IMR-90 (cell line): ENCODE measurements around the gene KLHDC9. TPM values are rescaled to one million over a fixed set of nuclear protein-coding genes. Genes with fewer than 3 reads are reported as not detected.
A peak's percentile ranks its signal among the peaks of the same experiment; 100 is the strongest.

Experiments used
- ATAC-seq: fragments of 200-7000 bp; cut with Tn5 transposase; 2 replicates; pipeline ENCODE4 v1.9.1; 2020; ENCODE audit warnings: low read depth, mild to moderate bottlenecking, moderate library complexity
- BruUV-seq: library from RNA; stranded (reverse); fragments of 400-500 nt; replicated peaks from 2 replicates; lab custom pipeline; 2021; lab: Mats Ljungman, UMichigan
- CTCF ChIA-PET: fragments of 300-600 bp; formaldehyde crosslinking; extraction: SDS; loops from one replicate; lab custom pipeline; 2021; ENCODE audit warnings: antibody characterized with exemption; lab: Yijun Ruan, JAX
- POLR2A ChIA-PET: fragments of 300-600 bp; sonication (Branson Sonifier 250); formaldehyde crosslinking; loops from one replicate; lab custom pipeline; 2022; ENCODE audit warnings: antibody characterized with exemption; ENCODE audit not compliant: unreplicated experiment; lab: Charles Lee
- DNase-seq: peaks from one replicate; pipeline ENCODE4 v3.0.0; 2013
- H2AFZ ChIP-seq: replicated peaks from 2 replicates; pipeline ENCODE3; 2013; ENCODE audit warnings: low read length, mild to moderate bottlenecking; ENCODE audit not compliant: poor library complexity
- H2AK5ac ChIP-seq: 2 replicates; pipeline ENCODE4 v1.6.1; 2013; ENCODE audit warnings: low read depth, low read length, inconsistent platforms
- H2AK9ac ChIP-seq: replicated peaks from 2 replicates; pipeline ENCODE3; 2013; ENCODE audit warnings: mild to moderate bottlenecking, low read depth, low read length, moderate library complexity; ENCODE audit not compliant: poor library complexity
- H2BK120ac ChIP-seq: 2 replicates; pipeline ENCODE4 v1.6.1; 2013; ENCODE audit warnings: low read depth, low read length, inconsistent platforms
- H2BK15ac ChIP-seq: 3 replicates; pipeline ENCODE4 v1.6.1; 2013; ENCODE audit warnings: low read depth, low read length, inconsistent platforms
- H2BK20ac ChIP-seq: 2 replicates; pipeline ENCODE4 v1.6.1; 2013; ENCODE audit warnings: low read depth, mild to moderate bottlenecking, inconsistent platforms, low read length, moderate library complexity
- H2BK5ac ChIP-seq: 2 replicates; pipeline ENCODE4 v1.6.1; 2013; ENCODE audit warnings: mild to moderate bottlenecking, low read depth, low read length, inconsistent platforms; ENCODE audit not compliant: poor library complexity, severe bottlenecking
- H3K14ac ChIP-seq: replicated peaks from 2 replicates; pipeline ENCODE4 v1.6.1; 2013; ENCODE audit warnings: low read depth, low read length, inconsistent platforms
- H3K18ac ChIP-seq: 2 replicates; pipeline ENCODE4 v1.6.1; 2013; ENCODE audit warnings: low read depth, low read length, control low read depth
- H3K23ac ChIP-seq: 2 replicates; pipeline ENCODE4 v1.6.1; 2013; ENCODE audit warnings: low read depth, low read length, inconsistent platforms
- H3K27ac ChIP-seq: 2 replicates; pipeline ENCODE4 v1.5.1; 2013; ENCODE audit warnings: mild to moderate bottlenecking, control low read depth, low read length; ENCODE audit not compliant: insufficient read depth
- H3K27me3 ChIP-seq: 2 replicates; pipeline ENCODE4 v1.6.1; 2013; ENCODE audit warnings: low read length; ENCODE audit not compliant: control insufficient read depth, insufficient read depth
- H3K36me3 ChIP-seq: 2 replicates; pipeline ENCODE4 v1.6.1; 2013; ENCODE audit warnings: low read length, mixed read lengths; ENCODE audit not compliant: control insufficient read depth, insufficient read depth
- H3K4ac ChIP-seq: 2 replicates; pipeline ENCODE4 v1.6.1; 2013; ENCODE audit warnings: low read depth, low read length, inconsistent platforms
- H3K4me1 ChIP-seq: 2 replicates; pipeline ENCODE4 v1.6.1; 2013; ENCODE audit warnings: low read length, mixed read lengths; ENCODE audit not compliant: control insufficient read depth, insufficient read depth
- H3K4me2 ChIP-seq: 2 replicates; pipeline ENCODE4 v1.6.1; 2013; ENCODE audit warnings: low read depth, mild to moderate bottlenecking, control low read depth, low read length, moderate library complexity
- H3K4me3 ChIP-seq: 2 replicates; pipeline ENCODE4 v1.5.1; 2013; ENCODE audit warnings: low read depth, mild to moderate bottlenecking, control low read depth, low read length, moderate library complexity; ENCODE audit not compliant: insufficient read depth
- H3K56ac ChIP-seq: 2 replicates; pipeline ENCODE4 v1.6.1; 2013; ENCODE audit warnings: low read length, inconsistent platforms; ENCODE audit not compliant: insufficient read depth; ENCODE audit errors: extremely low read depth
- H3K79me1 ChIP-seq, 2 experiments: 2 replicates each; pipeline ENCODE4 v1.6.1; 2013; ENCODE audit warnings: low read length in 2 of 2, inconsistent platforms in 1 of 2, low read depth in 1 of 2
- H3K9ac ChIP-seq: 2 replicates; pipeline ENCODE4 v1.6.1; 2013; ENCODE audit warnings: low read depth, low read length, control low read depth
- H3K9me1 ChIP-seq: 2 replicates; pipeline ENCODE4 v1.6.1; 2013; ENCODE audit warnings: low read length, inconsistent platforms; ENCODE audit not compliant: insufficient read depth
- H3K9me3 ChIP-seq: 2 replicates; pipeline ENCODE4 v1.6.1; 2013; ENCODE audit warnings: low read length; ENCODE audit not compliant: control insufficient read depth, insufficient read depth
- H4K20me1 ChIP-seq: 2 replicates; pipeline ENCODE4 v1.6.1; 2013; ENCODE audit warnings: low read length, inconsistent platforms; ENCODE audit not compliant: insufficient read depth
- H4K5ac ChIP-seq: 2 replicates; pipeline ENCODE4 v1.6.1; 2013; ENCODE audit warnings: mild to moderate bottlenecking, low read depth, low read length, control low read depth
- H4K8ac ChIP-seq, 2 experiments: 2 replicates each; pipeline ENCODE4 v1.6.1; 2013; ENCODE audit warnings: low read depth in 2 of 2, low read length in 2 of 2, control low read depth in 1 of 2, inconsistent platforms in 1 of 2
- H4K91ac ChIP-seq: 2 replicates; pipeline ENCODE4 v1.6.1; 2013; ENCODE audit warnings: low read depth, low read length, inconsistent platforms; ENCODE audit not compliant: insufficient read depth
- BHLHE40 ChIP-seq: fragments of 150-350 bp; IDR thresholded peaks from 2 replicates; pipeline ENCODE4 v1.6.1; 2016; ENCODE audit warnings: mild to moderate bottlenecking, low read depth, low read length
- CEBPB ChIP-seq: IDR thresholded peaks from 2 replicates; pipeline ENCODE4 v1.6.1; 2012; ENCODE audit warnings: low read depth, low read length, improper control_type of control experiment
- WGBS, 2 experiments: methylation state at CpG; one replicate each; pipeline versions ENCODE4 v1.1.5 to v1.1.7; 2013; ENCODE audit warnings: missing lambda C conversion rate in 2 of 2; ENCODE audit not compliant: insufficient read length in 1 of 2; ENCODE audit errors: extremely low coverage in 2 of 2; 5-methylcytosine and 5-hydroxymethylcytosine counted together
- dilution Hi-C: fragments of 300-500 bp; cut with HindIII; formaldehyde crosslinking; loops from one replicate; pipeline ENCODE4 v1.14.3; 2018; ENCODE audit warnings: low sequenced_read_pairs; ENCODE audit not compliant: unreplicated experiment
- in situ Hi-C: fragments of 300-500 bp; cut with MboI; formaldehyde crosslinking; loops from 3 replicates; pipeline ENCODE4 v1.14.3; 2019; ENCODE audit warnings: low sequenced_read_pairs, inconsistent platforms, mixed read lengths
- intact Hi-C: fragments of 100-400 bp; cut with micrococcal nuclease; formaldehyde crosslinking; loops from 2 replicates; pipeline ENCODE4 v1.10.0; 2022
- polyA plus RNA-seq, 3 experiments: library from polyadenylated mRNA; depleted of rRNA; stranded (reverse); fragments of >200 nt; gene quantifications; 2 replicates each; pipeline ENCODE4 v1.2.3, GENCODE V29; 2012; ENCODE audit warnings: low replicate concordance in 1 of 3
- total RNA-seq: library from RNA; depleted of rRNA; stranded (reverse); fragments of >200 nt; gene quantifications from 2 replicates; pipeline ENCODE4 v1.2.3, GENCODE V29; 2012

Gene KLHDC9
- total and polyA plus RNA-seq, 2 of the 4 experiments (the other 2 are of a cell fraction): 0.18 to 0.70 TPM

DNA sequence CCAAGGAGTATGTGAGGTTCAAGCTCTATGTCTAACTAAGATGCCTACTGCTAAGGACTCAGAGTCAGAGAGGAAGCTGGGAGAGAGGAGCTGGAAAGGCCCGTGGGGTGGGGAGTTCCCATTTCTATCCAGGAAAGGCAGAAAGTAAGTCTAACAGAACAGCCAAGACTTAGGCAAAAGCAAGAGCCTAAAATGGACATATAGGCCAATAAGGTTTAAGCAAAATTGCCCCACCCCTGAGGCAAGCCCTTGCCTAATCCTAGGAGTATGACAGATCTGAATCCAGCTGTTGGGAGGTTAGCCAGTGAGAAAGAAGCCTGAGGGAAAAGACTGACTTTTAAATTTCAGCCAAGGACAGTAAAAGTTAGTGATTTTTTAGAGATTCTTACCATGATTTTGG, 1.6 kb upstream of the KLHDC9 start:
- H3K27me3 ChIP-seq: no peaks in the 10 kb centered on the region
- peak; percentile 63 for TF ChIP-seq CEBPB
- TF ChIP-seq BHLHE40: no peak
- H3K36me3 ChIP-seq: peaks cover 4% of the 10 kb centered on the region
- H3K4ac ChIP-seq: no peak overlapping the region
- peaks cover 9% of the 10 kb centered on the region for H3K9me1 ChIP-seq
- no peaks in the 10 kb centered on the region for H3K9me3 ChIP-seq
- no peak overlapping the region for H4K5ac ChIP-seq
- H2BK5ac ChIP-seq: no peak overlapping the region
- in situ Hi-C loops: loop anchor here (5.0 kb wide), 1 partner anchor 99 kb away; no protein-coding TSS in a partner anchor
- H2AK5ac ChIP-seq: no peak overlapping the region
- CTCF ChIA-PET: interaction anchor here (1.1 to 2.7 kb wide), 6 partner anchors 12 to 103 kb away, joined by 3 to 23 read pairs (median 4); partner anchors contain the start of gene USF1
- H2AK9ac ChIP-seq: no peak overlapping the region
- peak; percentile 54 for DNase-seq
- POLR2A ChIA-PET: no interaction called here
- H2BK20ac ChIP-seq: no peak overlapping the region
- H3K18ac ChIP-seq: no peak overlapping the region
- no peak overlapping the region for H2BK15ac ChIP-seq
- WGBS, 2 experiments: no CpG with 5 or more reads among the region's 1 CpG
- peaks cover 0 to 4% of the 10 kb centered on the region in 2 experiments; a peak in 1 of 4 replicates for H3K79me1 ChIP-seq
- H3K4me1 ChIP-seq: peaks cover 12% of the 10 kb centered on the region
- H3K14ac ChIP-seq: no peak overlapping the region
- ATAC-seq: no peak
- intact Hi-C loops: loop anchor here (2.0 to 5.0 kb wide), 2 partner anchors 24 to 369 kb away; no protein-coding TSS in a partner anchor
- H3K23ac ChIP-seq: no peak overlapping the region
- H4K20me1 ChIP-seq: peaks cover 10% of the 10 kb centered on the region
- H2AFZ ChIP-seq: no peak overlapping the region
- no peak overlapping the region for H3K27ac ChIP-seq
- no peak overlapping the region for H3K4me2 ChIP-seq
- dilution Hi-C loops: no loop called here
- no TSS peak for BruUV-seq
- no peak overlapping the region for H2BK120ac ChIP-seq
- no peak overlapping the region for H3K56ac ChIP-seq
- H3K4me3 ChIP-seq: no peak overlapping the region
- no peak overlapping the region for H4K8ac ChIP-seq
- no peak overlapping the region for H3K9ac ChIP-seq
- no peak overlapping the region for H4K91ac ChIP-seq
